ENCODE results near the gene SRPK3. TPM values are rescaled to one million over a fixed set of nuclear protein-coding genes. Genes with fewer than 3 reads are reported as not detected.

Gene SRPK3
- total RNA-seq, 1 experiment from 2014 or later: 1.6 TPM

- TF ChIP-seq TCF7L2 (IDR thresholded peaks at IDR 0.05; ENCODE audit: low read depth, low read length): no peak
- TF ChIP-seq REST (IDR thresholded peaks at IDR 0.05; ENCODE audit: insufficient read depth in 1 of 2, low read depth in 2 of 2, low read length in 1 of 2): no peak
- no peak for TF ChIP-seq SIN3A (IDR thresholded peaks at IDR 0.05; ENCODE audit: borderline replicate concordance, insufficient read depth, low read depth, low read length)
- TF ChIP-seq POLR2AphosphoS5 (IDR thresholded peaks at IDR 0.05; ENCODE audit: low read depth, low read length): no peak
- TF ChIP-seq CTCF (IDR thresholded peaks at IDR 0.05): no peak
- POLR2A ChIA-PET: no interaction called here
- BruUV-seq (replicated peaks): no TSS peak
- no peak for DNase-seq (ENCODE audit: low read depth, low spot score)
- intact Hi-C loops (cut with micrococcal nuclease; ENCODE audit: unreplicated experiment) (loop anchor here (10.0 kb wide), 2 partner anchors 123 to 163 kb away; partner anchors contain the start of genes ARHGAP4 and L1CAM), in situ Hi-C loops (cut with HindIII; ENCODE audit: low pct_unique_long_range_greater_than_20kb, low sequenced_read_pairs) (no loop called here)
- Histone ChIP-seq H3K27ac (ENCODE audit: low read length) (no peak overlapping the region), H3K27me3 (ENCODE audit: control insufficient read depth, insufficient read depth, low read length) (no peaks in the 10 kb centered on the region), H3K9me3 (ENCODE audit: control insufficient read depth, insufficient read depth, low read depth, low read length) (no peaks in the 10 kb centered on the region), H3K4me1 (ENCODE audit: control insufficient read depth, insufficient read depth, low read length) (peaks cover 25% of the 10 kb centered on the region), H3K36me3 (ENCODE audit: control insufficient read depth, insufficient read depth, low read length) (no peaks in the 10 kb centered on the region), H3K4me3 (ENCODE audit: low read depth in 2 of 2, low read length in 2 of 2) (no peak overlapping the region)
- CTCF ChIA-PET: no interaction called here
- ATAC-seq: no peak
Observed at GRCh38 chrX:153761863-153762262, 19.0 kb upstream of the SRPK3 start.

GRCh38 chrX:153762626-153763173, 18.1 kb upstream of the SRPK3 start:
- H3K4me1 ChIP-seq (ENCODE audit: control insufficient read depth, insufficient read depth, low read length): peaks cover 25% of the 10 kb centered on the region
- H3K27me3 ChIP-seq (ENCODE audit: control insufficient read depth, insufficient read depth, low read length): no peaks in the 10 kb centered on the region
- ChIA-PET CTCF (no interaction called here), POLR2A (no interaction called here)
- in situ Hi-C loops (cut with HindIII; ENCODE audit: low pct_unique_long_range_greater_than_20kb, low sequenced_read_pairs): no loop called here
- ATAC-seq (no peak), DNase-seq (ENCODE audit: low read depth, low spot score) (no peak)
- TF ChIP-seq TCF7L2 (IDR thresholded peaks at IDR 0.05; ENCODE audit: low read depth, low read length): no peak
- no peak for TF ChIP-seq POLR2AphosphoS5 (IDR thresholded peaks at IDR 0.05; ENCODE audit: low read depth, low read length)
- TF ChIP-seq CTCF (IDR thresholded peaks at IDR 0.05): no peak
- no peak for TF ChIP-seq REST (IDR thresholded peaks at IDR 0.05; ENCODE audit: insufficient read depth in 1 of 2, low read depth in 2 of 2, low read length in 1 of 2)
- no peak for TF ChIP-seq SIN3A (IDR thresholded peaks at IDR 0.05; ENCODE audit: borderline replicate concordance, insufficient read depth, low read depth, low read length)
- no peak overlapping the region for H3K27ac ChIP-seq (ENCODE audit: low read length)
- no peaks in the 10 kb centered on the region for H3K9me3 ChIP-seq (ENCODE audit: control insufficient read depth, insufficient read depth, low read depth, low read length)
- H3K4me3 ChIP-seq (ENCODE audit: low read depth in 2 of 2, low read length in 2 of 2): no peak overlapping the region
- no peaks in the 10 kb centered on the region for H3K36me3 ChIP-seq (ENCODE audit: control insufficient read depth, insufficient read depth, low read length)
- BruUV-seq (replicated peaks): no TSS peak
- intact Hi-C loops (cut with micrococcal nuclease; ENCODE audit: unreplicated experiment): loop anchor here (10.0 kb wide), 2 partner anchors 122 to 162 kb away; partner anchors contain the start of genes ARHGAP4 and L1CAM

Data from Panc1 (cell line).